Gastrocnemius medialis (tissue), 4 donors: ENCODE results near the gene TUBB2A.

ENCODE experiments used
- POLR2A ChIP-seq, 2 donors: fragments of 450-650 bp; IDR thresholded peaks; one replicate each; pipeline ENCODE4 v1.6.1; 2017; ENCODE audit warnings: antibody characterized with exemption in 2 of 2, mild to moderate bottlenecking in 2 of 2, moderate library complexity in 2 of 2
- TF ChIP-seq, protein P1 (sequence below), 5 experiments: fragments of 450-650 bp in 3 of 5; fragments of 200-600 bp in 2 of 5; sonication (generic) in 2 of 5; IDR thresholded peaks in 4 of 5; conservative IDR thresholded peaks in 1 of 5; 1 replicate in 4 of 5; 2 replicates in 1 of 5; pipeline ENCODE4 v1.5.1; 2016 to 2019; ENCODE audit warnings: antibody characterized with exemption in 5 of 5, mild to moderate bottlenecking in 3 of 5, moderate library complexity in 3 of 5

GRCh38 chr6:3202999-3203696 is 45.8 kb upstream of the TUBB2A start:
- TF ChIP-seq, protein P1, sequence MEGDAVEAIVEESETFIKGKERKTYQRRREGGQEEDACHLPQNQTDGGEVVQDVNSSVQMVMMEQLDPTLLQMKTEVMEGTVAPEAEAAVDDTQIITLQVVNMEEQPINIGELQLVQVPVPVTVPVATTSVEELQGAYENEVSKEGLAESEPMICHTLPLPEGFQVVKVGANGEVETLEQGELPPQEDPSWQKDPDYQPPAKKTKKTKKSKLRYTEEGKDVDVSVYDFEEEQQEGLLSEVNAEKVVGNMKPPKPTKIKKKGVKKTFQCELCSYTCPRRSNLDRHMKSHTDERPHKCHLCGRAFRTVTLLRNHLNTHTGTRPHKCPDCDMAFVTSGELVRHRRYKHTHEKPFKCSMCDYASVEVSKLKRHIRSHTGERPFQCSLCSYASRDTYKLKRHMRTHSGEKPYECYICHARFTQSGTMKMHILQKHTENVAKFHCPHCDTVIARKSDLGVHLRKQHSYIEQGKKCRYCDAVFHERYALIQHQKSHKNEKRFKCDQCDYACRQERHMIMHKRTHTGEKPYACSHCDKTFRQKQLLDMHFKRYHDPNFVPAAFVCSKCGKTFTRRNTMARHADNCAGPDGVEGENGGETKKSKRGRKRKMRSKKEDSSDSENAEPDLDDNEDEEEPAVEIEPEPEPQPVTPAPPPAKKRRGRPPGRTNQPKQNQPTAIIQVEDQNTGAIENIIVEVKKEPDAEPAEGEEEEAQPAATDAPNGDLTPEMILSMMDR (IDR thresholded peaks at IDR 0.05 in 4 of 5, conservative IDR thresholded peaks at IDR 0.05 in 1 of 5) = no peak
- no peak for TF ChIP-seq POLR2A (IDR thresholded peaks at IDR 0.05)
